ENCODE data around the gene FSD1. TPM values are rescaled to one million over a fixed set of nuclear protein-coding genes. Genes with fewer than 3 reads are reported as not detected.

The FSD1 gene
- total and polyA plus RNA-seq, 9 of the 15 experiments (the other 6 are each of a cell fraction or from before 2014, with no cell fraction given) = 0.11 to 1.9 (median 0.94) TPM; not detected in 1

DNA sequence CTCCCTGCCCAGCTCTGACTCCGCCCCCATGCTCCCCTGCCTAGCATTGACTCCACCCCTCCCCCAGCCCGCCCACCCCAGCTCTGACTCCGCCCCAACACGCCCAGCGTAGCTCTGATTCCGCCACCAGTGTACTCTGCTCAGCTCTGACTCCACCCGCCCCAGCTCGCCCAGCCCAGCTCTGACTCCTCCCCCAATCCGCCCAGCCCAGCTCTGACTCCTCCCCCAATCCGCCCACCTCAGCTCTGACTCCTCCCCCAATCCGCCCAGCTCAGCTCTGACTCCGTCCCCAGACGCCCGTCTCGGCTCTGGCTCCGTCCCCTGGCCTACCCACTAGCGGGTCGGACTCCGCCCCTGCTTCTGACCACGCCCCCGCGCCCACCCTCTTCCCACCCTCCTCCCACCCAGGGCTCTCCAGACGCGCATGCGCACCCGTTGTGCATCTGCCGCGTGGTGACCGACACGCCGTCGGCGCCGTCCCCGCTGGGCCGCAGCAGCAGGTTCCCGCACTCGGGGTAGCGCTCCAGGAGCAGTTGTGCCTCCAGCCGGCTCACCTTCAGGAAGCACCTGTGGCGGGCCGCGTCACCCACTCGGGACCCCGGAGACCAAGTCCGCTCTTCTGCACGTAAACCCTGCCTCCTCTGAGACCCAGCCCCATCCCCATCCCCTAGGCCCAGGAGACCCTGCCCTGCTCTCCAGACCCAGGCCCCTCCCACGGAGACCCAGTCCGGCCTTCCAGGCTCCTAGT, 24.0 kb downstream of the FSD1 start (continued):
- TF ChIP-seq ZFP30 (CRISPR knock-in tag; IDR thresholded peaks at IDR 0.05; ENCODE audit: borderline replicate concordance) (no peak), ZNF217 (CRISPR knock-in tag; IDR thresholded peaks at IDR 0.05) (no peak), ZC3H8 (IDR thresholded peaks at IDR 0.05) (peak; percentile 97), ZNF75A (CRISPR knock-in tag; IDR thresholded peaks at IDR 0.05) (no peak), RBM34 (IDR thresholded peaks at IDR 0.05; ENCODE audit: borderline replicate concordance, insufficient read depth, low read length) (no peak), ZNF263 (CRISPR knock-in tag; IDR thresholded peaks at IDR 0.05; ENCODE audit: borderline replicate concordance) (peak; percentile 37; the same call in 1 of the 2 replicates), RBM39 (optimal IDR thresholded peaks at IDR 0.05; ENCODE audit: low read depth, low read length) (no peak), ZBTB26 (CRISPR knock-in tag; IDR thresholded peaks at IDR 0.05) (no peak), CREB3 (tag; conservative IDR thresholded peaks at IDR 0.05; ENCODE audit: low read depth) (no peak), SNRNP70 (optimal IDR thresholded peaks at IDR 0.05; ENCODE audit: low read depth, low read length) (no peak), ZNF398 (CRISPR knock-in tag; IDR thresholded peaks at IDR 0.05) (no peak), ZNF134 (CRISPR knock-in tag; conservative IDR thresholded peaks at IDR 0.05) (no peak)
- TF ChIP-seq, protein P1, sequence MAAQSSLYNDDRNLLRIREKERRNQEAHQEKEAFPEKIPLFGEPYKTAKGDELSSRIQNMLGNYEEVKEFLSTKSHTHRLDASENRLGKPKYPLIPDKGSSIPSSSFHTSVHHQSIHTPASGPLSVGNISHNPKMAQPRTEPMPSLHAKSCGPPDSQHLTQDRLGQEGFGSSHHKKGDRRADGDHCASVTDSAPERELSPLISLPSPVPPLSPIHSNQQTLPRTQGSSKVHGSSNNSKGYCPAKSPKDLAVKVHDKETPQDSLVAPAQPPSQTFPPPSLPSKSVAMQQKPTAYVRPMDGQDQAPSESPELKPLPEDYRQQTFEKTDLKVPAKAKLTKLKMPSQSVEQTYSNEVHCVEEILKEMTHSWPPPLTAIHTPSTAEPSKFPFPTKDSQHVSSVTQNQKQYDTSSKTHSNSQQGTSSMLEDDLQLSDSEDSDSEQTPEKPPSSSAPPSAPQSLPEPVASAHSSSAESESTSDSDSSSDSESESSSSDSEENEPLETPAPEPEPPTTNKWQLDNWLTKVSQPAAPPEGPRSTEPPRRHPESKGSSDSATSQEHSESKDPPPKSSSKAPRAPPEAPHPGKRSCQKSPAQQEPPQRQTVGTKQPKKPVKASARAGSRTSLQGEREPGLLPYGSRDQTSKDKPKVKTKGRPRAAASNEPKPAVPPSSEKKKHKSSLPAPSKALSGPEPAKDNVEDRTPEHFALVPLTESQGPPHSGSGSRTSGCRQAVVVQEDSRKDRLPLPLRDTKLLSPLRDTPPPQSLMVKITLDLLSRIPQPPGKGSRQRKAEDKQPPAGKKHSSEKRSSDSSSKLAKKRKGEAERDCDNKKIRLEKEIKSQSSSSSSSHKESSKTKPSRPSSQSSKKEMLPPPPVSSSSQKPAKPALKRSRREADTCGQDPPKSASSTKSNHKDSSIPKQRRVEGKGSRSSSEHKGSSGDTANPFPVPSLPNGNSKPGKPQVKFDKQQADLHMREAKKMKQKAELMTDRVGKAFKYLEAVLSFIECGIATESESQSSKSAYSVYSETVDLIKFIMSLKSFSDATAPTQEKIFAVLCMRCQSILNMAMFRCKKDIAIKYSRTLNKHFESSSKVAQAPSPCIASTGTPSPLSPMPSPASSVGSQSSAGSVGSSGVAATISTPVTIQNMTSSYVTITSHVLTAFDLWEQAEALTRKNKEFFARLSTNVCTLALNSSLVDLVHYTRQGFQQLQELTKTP (IDR thresholded peaks at IDR 0.05; ENCODE audit: low read depth in 1 of 2, partially characterized antibody in 2 of 2) = no peak
- TF ChIP-seq, protein P2, sequence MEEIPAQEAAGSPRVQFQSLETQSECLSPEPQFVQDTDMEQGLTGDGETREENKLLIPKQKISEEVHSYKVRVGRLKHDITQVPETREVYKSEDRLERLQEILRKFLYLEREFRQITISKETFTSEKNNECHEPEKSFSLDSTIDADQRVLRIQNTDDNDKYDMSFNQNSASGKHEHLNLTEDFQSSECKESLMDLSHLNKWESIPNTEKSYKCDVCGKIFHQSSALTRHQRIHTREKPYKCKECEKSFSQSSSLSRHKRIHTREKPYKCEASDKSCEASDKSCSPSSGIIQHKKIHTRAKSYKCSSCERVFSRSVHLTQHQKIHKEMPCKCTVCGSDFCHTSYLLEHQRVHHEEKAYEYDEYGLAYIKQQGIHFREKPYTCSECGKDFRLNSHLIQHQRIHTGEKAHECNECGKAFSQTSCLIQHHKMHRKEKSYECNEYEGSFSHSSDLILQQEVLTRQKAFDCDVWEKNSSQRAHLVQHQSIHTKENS (CRISPR knock-in tag; IDR thresholded peaks at IDR 0.05) = no peak
